Kidney glomerular epithelial cell (primary cell): ENCODE results near the gene MRPS15.

Source experiments
- DNase-seq: peaks from one replicate; lab custom pipeline; 2025; lab: John Stamatoyannopoulos, UW

Gene MRPS15

DNA sequence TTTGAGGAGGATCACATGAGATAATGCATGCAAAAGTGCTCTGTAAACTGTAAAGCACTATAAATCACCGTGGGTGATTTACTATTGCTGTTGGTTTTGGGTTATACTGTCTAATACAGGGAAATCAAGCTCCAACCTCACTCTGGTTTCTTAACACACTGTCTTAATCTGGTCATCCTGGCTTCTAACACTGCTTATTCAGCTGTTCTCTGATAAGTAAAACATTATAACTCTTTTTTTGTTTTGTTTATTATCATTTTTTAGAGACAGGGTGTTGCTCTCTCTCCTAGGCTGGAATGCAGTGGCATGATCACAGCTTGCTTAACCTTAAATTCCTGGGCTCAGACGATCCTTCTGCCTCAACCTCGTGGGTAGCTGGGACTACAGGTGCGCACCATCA, 44.6 kb downstream of the MRPS15 start:
- no peak for DNase-seq

DNA sequence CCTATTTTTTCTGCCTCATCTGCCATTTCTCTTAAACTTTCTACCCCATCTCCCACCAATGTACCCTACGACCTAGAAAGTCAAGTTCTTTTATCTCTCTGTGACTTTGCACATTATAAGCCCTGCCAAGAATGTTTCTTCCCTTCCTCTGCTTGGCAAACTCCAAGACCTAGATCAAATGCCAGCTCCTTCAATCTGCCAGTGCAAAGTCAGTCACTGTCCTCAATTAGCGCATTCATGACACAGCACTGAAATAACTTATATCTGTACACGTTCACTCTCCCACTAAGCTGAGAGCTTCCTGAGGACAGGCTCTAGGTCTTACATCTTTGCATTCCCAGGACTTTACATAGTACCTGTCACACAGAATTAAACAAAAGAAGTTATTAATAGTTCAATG, 45.0 kb downstream of the MRPS15 start:
- no peak for DNase-seq

DNA sequence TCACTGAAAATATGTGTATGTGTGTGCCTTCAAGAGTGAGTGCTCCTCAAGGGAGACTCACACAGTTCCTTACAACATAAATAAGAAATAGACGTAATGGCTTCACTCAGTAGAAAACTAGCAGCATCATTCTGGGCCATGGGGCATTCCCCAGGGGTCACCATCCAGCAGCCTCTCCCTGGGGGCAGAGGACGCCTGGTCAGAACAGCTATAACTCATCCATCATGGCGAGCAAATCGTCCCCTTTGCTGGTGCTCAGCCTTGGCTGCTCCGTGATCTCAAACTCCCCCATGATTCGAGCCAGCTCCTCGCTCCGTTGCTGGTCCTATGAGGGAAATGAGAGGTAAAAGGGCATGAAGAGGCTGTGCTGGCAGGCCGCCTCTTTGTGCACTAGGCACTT, 46.3 kb downstream of the MRPS15 start:
- no peak for DNase-seq

DNA sequence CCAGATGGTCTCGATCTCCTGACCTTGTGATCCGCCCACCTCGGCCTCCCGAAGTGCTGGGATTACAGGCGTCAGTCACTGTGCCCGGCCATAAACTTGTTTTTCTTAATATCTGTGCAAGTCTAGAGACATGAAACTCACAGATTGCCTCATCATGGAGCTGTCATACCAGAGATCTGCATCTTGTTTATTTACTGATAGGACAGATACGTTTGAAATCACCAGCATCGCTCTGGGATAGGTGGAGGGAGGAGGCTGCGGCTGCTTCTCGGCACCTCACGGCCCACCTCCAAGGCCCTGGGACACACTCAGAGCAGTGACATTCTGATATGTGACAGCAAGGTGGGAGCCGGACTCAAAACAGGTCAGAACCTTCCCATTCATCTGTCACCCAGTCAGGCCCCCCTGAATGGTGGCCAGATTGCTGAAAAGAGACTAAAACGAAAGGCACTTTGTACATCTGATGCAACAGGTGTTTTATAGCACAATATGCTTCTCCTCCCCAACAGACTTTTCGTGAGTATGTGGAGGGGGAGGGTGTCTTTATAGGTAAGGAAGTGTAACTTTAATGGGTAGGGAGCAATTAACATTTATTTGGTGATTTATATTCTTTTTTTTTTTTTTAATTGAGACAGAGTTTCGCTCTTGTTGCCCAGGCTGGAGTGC, 48.4 kb downstream of the MRPS15 start:
- DNase-seq, result no peak

DNA sequence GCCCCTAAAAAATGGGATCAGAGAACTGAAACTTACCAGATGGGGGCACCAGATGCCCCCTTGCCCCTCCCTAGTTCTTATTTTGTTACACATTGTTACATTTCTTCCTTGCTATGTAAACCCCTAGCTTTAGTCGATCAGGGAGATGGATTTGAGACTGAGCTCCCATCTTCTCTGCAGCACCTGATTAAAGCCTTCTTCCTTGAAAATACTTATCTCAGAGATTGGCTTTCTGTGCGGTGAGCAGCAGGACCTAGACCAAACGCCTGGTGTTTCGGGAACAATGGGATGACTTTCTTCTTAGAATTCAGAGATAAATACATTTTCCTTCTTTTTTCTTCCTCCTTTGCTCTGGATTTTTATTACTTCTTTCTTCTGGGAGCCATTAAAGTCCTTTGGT, 49.8 kb downstream of the MRPS15 start:
- DNase-seq, result no peak

DNA sequence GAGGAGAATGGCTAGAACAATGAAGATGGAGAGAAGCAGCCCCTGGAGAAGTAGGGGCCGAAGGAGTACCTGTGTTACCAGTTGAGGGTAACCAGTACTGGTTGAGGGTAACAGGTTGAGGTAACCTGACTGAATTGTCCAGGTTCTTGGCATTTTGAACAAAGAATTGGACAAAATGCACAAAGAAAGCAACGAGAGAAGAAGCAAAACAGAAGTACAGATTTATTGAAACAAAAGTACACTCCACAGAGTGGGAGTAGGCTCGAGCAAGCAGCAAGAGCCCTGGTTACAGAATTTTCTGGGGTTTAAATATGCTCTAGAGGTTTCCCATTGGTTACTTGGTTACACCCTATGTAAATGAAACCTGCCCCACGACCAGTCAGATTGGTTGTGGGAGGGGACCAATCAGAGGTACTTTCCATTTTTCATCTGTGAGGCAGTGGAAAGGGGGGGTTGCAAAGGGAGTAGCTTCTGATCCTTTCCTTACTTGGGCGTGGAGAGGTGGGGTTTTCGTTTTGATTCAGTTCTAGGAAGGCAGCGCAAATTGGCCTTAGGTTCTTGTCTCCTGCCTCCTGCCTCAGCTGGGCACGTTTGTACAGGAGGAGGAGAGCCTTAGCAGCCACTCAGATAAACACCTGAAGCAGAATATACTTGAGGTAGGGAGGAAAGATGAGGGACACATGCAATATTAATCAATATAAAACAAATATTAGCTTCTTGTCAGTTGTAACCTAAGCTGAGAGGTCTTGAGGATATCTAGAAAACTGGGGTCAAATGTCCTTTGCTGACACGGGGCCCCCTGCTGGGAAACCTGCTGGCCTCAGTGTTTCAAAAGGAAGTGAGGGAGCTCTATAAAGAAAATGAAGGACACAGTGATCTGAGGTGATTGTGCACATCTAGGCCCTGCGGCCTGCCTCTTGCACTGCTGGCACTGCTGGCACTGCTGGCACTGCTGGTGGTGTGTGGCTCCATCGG, 52.2 kb downstream of the MRPS15 start:
- no peak for DNase-seq

DNA sequence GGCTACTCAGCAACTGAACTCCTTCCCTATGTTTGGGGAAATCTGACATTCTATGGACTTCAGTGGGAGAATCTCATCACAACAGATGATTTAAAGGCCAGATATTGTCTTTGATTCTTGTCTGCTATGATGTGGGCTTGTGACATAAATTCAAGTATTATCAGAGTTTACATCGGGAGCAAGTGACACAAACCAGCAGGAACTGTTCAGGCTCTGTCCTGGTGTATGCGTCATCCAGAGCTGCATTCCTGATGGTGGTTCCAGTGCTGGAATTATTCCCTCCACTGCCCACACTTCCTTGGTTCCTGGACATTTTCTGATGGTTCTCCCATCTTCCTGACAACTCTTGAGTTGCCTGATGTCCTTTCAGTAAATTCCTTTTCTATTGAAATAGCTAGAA, 55.7 kb downstream of the MRPS15 start:
- DNase-seq, result peak; percentile 57

DNA sequence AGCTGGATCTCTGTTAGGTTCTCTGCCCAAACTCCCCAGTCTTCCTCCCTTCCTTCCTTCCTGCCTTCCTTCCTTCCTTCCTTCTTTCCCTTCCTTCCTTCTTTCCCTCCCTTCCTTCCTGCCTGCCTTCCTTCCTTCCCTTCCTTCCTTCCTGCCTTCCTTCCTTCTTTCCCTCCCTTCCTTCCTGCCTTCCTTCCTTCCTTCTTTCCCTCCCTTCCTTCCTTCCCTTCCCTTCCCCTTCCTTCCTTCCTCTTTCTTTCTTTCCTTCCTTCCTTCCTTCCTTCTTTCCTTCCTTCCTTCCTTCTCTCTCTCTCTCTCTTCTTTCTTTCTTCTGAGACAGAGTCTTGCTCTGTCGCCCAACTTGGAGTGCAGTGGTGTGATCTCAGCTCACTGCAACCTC, 57.7 kb downstream of the MRPS15 start:
- DNase-seq, result no peak
